K562 treated with DMSO at 1 percent for 48 hours (cell line): ENCODE data around the gene CSH2. TPM values are rescaled to one million over a fixed set of nuclear protein-coding genes. Genes with fewer than 3 reads are reported as not detected.

Source experiments
- total RNA-seq: library from RNA; unstranded; fragments of 300-600 nt; gene quantifications from 2 replicates; pipeline ENCODE4 v1.2.3, GENCODE V29; 2022; ENCODE audit warnings: low replicate concordance; ENCODE audit errors: extremely low read depth

The CSH2 gene
- total RNA-seq: not detected in 2 replicates

DNA sequence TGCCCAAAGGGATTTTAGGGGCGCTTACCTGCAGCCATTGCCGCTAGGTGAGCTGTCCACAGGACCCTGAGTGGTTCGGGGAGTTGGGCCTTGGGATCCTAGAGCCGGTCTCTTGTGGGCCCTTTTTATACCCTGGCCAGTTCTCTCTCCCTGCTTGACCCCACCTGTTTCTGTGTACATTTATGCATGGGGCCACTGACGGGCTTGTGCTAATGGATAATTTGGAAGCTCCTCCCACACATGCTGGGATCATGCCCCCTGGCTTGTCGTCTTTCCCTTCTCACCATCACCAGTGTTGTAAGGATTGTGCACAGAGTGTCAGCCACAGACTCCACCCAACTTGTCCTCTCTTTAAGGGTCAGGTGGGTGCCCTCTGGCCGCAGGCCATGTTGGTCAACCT, at the start of gene CSH2:
CSH2 (minus strand) TSS at position 101 of the 400 bp plus-strand sequence; CDS start at position 38, 63 bp downstream.

DNA sequence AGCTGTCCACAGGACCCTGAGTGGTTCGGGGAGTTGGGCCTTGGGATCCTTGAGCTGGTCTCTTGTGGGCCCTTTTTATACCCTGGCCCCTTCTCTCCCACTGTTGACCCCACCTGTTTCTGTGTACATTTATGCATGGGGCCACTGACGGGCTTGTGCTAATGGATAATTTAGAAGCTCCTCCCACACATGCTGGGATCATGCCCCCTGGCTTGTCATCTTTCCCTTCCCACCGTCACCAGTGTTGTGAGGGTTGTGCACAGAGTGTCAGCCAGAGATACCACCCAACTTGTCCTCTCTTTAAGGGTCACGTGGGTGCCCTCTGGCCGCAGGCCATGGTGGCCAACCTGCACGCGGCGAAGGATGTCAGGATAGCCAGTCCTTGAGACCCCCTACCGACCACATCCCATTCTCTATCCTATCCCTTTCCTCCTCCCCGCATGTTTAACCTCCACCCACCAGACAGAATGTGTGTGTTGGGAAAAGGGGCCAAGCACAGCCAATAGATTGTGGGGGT, 45.4 kb upstream of the CSH2 start, which contains the start of gene GH1:
GH1 (minus strand) TSS at position 51 of the 517 bp plus-strand sequence. CDS start 63 bp downstream, outside the sequence.

DNA sequence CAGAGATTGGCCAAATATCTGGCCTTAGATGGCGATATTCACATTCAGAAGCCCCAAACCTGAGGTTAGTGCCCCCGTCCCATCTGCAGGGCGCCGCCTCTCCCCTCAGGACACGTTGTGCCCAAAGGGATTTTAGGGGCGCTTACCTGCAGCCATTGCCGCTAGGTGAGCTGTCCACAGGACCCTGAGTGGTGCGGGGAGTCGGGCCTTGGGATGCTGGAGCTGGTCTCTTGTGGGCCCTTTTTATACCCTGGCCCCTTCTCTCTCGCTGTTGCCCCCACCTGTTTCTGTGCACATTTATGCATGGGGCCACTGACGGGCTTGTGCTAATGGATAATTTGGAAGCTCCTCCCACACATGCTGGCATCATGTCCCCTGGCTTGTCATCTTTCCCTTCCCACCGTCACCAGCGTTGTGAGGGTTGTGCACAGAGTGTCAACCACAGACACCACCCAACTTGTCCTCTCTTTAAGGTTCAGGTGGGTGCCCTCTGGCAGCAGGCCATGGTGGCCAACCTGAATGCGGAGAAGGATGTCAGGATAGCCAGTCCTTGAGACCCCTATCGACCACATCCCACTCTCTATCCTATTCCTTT, 37.7 kb upstream of the CSH2 start, which contains the start of gene CSHL1:
CSHL1 (minus strand) TSS at position 218 of the 595 bp plus-strand sequence; CDS start at position 156, 62 bp downstream.

DNA sequence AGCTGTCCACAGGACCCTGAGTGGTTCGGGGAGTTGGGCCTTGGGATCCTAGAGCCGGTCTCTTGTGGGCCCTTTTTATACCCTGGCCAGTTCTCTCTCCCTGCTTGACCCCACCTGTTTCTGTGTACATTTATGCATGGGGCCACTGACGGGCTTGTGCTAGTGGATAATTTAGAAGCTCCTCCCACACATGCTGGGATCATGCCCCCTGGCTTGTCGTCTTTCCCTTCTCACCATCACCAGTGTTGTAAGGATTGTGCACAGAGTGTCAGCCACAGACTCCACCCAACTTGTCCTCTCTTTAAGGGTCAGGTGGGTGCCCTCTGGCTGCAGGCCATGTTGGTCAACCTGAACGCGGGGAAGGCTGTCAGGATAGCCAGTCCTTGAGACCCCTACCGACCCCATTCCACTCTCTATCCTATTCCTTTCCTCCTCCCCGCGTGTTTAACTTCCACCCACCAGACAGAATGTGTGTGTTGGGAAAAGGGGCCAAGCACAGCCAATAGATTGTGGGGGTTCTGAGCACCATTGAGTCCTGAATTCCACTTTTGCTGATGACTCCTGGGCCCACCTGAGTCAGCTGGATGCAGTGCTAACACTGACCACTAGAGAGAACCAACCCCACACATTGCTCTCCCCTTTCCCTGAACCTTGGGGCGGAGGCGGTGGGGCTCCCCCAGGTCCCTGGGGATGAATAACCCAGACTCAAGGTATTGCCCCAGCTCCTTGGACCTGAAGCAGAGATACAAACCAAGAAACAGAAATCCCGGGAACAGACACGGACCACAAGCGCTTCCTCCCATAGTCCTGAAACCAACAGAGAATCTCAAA, 23.3 kb upstream of the CSH2 start, which contains the start of gene CSH1:
CSH1 (minus strand) TSS at position 51 of the 831 bp plus-strand sequence. CDS start 63 bp downstream, outside the sequence.

DNA sequence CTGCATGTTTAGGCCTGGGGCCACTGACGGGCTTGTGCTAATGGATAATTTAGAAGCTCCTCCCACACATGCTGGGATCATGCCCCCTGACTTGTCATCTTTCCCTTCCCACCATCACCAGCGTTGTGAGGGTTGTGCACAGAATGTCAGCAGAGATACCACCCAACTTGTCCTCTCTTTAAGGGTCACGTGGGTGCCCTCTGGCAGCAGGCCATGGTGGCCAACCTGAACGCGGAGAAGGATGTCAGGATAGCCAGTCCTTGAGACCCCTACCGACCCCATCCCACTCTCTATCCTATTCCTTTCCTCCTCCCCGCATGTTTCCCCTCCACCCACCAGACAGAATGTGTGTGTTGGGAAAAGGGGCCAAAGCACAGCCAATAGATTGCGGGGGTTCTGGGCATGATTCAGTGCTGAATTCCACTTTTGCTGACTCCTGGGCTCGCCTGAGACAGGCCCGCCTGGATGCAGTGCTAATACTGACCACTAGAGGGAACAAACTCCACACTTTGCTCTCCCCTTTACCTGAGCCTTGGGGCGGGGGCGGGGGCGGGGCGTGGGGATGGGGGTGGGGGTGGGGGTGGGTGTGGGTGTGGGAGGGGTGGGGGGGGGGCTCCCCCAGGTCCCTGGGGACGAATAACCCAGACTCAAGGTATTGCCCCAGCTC, 8.6 kb upstream of the CSH2 start, which contains the start of gene GH2:
GH2 (minus strand) TSS at position 10 of the 667 bp plus-strand sequence. CDS start 143 bp downstream, outside the sequence.

DNA sequence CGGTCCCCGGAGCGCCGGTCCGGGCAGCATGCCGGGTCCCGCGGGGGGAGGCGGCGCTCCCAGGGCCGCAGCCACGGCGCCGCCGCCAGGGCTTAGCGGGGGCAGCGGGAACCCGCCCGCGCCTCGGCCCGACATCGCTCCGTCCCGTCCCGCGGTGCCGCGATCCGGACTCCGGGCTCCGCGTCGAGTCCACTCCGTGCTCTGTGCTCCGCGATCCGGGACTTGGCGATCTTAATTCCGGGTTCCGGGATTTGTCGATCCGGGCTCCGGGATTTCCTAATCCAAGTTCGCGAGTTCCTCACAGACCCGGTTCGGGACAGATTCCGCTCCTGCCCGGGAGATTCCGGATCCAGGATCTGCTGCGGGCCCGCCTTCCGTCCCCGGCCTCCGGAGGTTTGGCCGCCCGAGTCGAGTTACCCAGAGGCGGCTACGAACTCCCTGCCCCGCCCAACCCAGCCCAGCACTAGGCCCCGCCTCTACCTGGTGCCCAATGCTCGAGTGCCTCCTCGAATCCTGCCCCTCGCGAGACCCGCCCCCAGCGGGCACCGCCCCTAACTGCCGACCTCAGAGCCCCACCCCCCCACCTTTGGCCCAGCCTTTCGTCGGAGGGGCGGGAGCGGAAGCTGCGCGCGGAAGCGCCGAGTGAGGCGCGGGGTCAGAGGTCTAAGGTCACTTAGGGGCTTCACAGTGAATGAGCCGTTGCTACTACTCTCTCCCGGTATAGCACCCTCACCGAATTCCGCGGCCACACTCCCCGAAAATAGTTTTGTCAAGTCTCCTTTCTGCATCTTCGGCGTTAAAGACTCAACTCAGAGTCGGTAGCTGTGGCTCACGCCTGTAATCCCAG, 30.7 kb downstream of the CSH2 start, which contains the start of gene SMARCD2:
SMARCD2 (minus strand) TSS at position 146 of the 847 bp plus-strand sequence; CDS start at position 135, 11 bp downstream.

DNA sequence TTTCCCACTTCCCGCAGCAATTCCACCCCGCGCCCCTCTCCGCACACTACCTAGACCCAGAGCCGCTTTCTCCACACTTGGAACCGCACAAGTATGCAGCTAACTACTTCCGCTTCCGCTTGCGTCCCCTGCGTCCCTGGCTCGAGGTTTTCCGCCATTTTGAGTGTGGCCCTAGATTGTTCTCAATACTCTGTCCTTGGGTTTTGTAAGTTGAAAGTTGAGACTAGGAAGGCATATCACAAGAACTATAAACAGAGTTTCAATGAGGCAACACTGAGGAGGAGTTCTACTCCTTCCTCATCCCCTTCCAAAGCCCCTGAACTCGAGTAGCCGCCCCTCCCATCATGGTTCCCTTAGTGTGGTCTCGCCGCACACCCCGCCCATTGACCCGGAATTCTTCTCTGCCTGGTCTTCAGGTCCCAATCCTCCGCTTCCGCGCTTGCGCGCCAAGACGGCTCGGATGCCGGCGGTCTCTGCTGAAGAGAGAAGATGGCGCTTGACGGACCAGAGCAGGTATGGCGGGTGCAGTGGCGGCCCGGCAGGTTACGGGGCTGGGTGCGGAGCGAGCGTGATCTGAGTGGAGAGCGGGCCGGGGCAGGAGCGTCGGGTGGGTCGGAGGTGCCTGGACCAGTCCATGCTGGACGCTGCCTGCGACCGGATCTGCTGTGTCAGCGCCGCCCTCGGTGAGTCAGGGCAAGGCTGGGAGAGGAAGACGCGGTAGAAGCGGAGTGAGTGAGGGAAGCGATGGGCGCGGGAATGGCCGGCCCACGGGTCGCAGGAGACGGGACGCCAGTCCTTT, 46.3 kb downstream of the CSH2 start, which contains the start of the genes FTSJ3 and PSMC5:
FTSJ3 (minus strand) TSS at position 662 of the 799 bp plus-strand sequence. CDS start 761 bp downstream, outside the sequence.
PSMC5 (plus strand) TSS at position 430 of the 799 bp plus-strand sequence; CDS start at position 490, 60 bp downstream.

Other genes starting within 250 kb of the CSH2 start
- gene LIMD2, start 173.6 kb downstream of the CSH2 start, total RNA-seq: not detected in 2 replicates
- not detected in 2 replicates for gene STRADA, start 131.9 kb downstream of the CSH2 start, total RNA-seq
- gene CCDC47, start 100.1 kb downstream of the CSH2 start, total RNA-seq: not detected in 2 replicates
- gene DDX42, start 99.5 kb downstream of the CSH2 start, total RNA-seq: not detected in 2 replicates
- gene PSMC5, start 46.2 kb downstream of the CSH2 start, total RNA-seq: 726 TPM in 1 of 2 replicates, not detected in the other
- not detected in 2 replicates for gene FTSJ3, start 46.0 kb downstream of the CSH2 start, total RNA-seq
- gene SMARCD2, start 31.0 kb downstream of the CSH2 start, total RNA-seq: not detected in 2 replicates
- not detected in 2 replicates for gene GH2, start 8.3 kb upstream of the CSH2 start, total RNA-seq
- gene CSH1, start 22.9 kb upstream of the CSH2 start, total RNA-seq: not detected in 2 replicates
- not detected in 2 replicates for gene CSHL1, start 37.6 kb upstream of the CSH2 start, total RNA-seq
- not detected in 2 replicates for gene GH1, start 45.2 kb upstream of the CSH2 start, total RNA-seq
- not detected in 2 replicates for gene CD79B, start 58.7 kb upstream of the CSH2 start, total RNA-seq
- not detected in 2 replicates for gene SCN4A, start 99.2 kb upstream of the CSH2 start, total RNA-seq
- not detected in 2 replicates for gene PRR29, start 124.7 kb upstream of the CSH2 start, total RNA-seq
- gene ICAM2, start 147.0 kb upstream of the CSH2 start, total RNA-seq: not detected in 2 replicates